HG03097 (cell line): Measurements from ENCODE around the gene COPS8.

Experiments used
- ATAC-seq: cut with Tn5 transposase; IDR thresholded peaks from one replicate; pipeline ENCODE4 v1.9.1; 2021; ENCODE audit not compliant: unreplicated experiment, low FRiP score

The COPS8 gene

DNA sequence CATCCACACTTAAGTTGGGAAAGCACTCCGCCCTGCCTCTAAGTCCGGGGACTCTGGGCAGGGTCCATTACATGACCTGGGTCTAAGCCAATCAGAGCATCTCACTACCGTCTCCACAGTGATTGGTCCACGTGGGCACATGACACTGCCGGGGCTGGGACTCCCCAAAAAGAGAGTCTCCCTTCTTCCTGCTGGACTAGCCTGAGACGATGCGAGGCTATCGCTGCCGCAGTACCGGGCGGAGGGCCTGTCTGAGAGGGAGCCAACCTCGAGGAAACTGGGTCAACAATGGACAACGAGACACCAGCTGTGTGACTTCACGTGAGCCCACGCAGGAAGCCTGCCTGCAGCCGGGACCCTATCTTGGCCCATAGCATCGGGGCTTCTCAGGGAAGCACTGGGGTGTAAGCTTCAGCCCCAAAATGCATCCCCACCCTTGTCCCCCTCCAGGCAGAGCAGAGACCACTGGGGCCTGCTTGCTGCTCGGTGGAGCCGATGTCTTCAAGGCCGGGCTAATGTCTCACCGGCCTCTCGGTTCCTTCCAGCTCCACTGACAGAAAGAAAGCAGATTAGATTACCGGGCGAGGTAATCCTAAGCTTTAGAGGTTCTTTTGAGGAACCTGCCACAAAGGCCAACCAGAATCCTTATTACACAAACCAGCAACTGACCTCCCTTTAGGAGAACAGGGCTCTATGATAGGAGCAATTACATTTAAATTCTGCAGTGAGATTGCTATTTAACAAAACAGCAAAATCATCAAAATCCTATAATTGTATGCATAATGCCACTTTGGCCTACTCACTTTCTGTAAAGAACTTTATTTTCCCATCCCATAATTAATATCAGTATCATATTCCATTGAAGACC, 21.3 kb upstream of the COPS8 start:
- ATAC-seq, result no peak

GRCh38 chr2:237065071-237065377, 20.7 kb upstream of the COPS8 start:
- no peak for ATAC-seq

DNA sequence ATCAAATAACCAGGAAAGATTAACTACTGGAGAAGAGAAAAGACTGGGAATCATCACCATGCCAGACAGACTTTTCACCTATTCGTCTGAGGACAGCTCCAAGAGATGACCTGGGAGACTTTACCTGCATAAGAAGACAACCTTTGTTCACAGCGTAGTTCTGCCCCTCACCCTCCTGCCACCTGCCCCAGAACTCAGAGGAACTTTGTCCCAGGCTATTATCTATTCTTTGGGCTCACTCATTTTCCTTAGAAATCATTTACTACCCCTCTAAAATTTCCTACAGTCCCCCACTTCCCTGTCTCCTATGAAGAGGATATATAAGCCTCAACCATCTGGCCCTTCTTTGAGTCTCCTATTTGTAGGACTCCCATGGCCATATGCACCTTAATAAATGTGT, 19.3 kb upstream of the COPS8 start:
- ATAC-seq, result no peak

DNA sequence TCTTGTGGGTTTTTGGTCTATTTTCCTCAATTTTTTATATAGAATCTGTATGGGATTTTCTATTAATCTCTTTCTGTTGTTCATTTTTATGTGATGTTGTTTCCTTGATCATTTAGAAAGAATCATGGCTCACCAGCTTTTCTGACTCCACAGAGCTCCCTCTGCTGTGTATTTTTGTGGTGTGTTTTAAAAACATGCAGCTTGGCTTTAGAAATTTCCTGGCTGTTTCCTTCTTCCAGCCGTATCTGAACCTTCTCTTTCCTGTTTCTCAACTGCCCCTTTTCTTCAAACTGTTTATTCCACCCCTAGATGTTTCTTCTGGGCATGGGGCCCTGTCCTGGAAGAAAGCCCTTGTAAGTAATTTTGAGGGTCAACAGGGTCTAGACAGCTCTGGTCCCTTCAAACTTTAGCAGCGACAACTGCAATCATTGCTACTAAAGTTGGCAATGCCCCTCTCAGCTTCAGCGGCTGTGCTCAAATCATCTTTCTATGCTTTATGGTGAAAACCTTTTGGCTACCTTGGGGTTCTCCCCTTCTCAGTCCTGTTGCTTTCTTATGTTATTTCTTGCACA, 17.6 kb upstream of the COPS8 start:
- no peak for ATAC-seq

DNA sequence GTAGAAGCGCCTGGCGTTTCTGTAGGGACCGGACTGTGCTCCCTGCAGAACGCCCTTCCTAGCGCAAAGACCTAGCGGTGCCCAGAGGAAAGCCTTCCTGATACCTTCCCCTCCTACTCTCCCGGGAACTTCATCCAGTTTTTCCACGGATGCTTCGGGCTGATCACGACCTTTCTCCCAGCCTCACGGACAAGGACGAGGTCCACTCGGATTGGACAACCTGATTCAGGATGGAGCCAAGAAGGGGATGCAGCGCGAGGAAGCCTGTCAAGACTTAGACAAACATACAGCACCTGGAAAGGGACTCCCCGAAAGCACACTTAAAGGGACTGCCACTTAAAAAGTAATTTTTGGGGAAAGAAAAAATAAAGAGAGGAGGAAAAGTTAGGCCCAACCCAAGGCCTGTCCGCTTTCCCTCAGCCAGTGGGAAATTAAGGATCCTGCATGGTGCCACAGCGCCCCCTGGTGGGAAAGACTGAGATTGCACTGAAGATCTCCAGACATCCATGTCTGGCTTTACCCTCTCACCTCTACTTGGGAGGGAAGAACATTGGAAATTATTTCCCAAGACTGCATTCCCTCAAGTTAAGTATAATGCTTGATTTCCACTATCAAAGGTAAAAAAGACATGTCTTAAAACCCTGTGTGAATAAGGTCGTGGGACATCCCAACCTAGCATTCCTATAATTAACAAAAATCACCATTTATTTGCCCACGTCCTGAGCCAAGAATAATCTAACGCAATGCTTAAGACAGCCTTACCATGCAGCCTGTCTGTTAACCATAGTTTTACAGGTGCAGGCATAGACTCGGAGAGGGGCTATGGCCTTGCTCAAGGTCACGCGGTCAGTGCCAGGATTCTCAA, 13.4 kb upstream of the COPS8 start:
- ATAC-seq, result no peak

DNA sequence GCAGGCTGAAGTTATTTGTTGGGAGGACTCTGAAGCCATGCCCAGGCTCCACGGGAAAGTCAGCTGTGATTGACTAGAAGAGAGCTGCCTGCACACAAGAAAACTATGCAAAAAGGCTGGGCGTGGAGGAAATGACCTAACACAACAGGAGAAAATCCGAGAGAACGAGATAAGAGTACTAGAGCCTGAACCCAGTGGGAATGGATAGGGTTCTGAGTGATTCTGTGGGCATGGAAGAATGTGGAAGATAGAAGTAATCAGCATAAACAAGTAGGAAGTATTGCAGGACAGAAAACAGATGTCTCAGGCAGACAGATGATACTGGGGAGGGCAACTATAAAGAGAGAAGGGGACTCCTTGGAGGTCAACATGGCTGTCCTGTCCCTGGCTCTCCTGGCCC, 12.1 kb upstream of the COPS8 start:
- no peak for ATAC-seq

GRCh38 chr2:237074211-237074993, 11.3 kb upstream of the COPS8 start:
- ATAC-seq, result no peak

DNA sequence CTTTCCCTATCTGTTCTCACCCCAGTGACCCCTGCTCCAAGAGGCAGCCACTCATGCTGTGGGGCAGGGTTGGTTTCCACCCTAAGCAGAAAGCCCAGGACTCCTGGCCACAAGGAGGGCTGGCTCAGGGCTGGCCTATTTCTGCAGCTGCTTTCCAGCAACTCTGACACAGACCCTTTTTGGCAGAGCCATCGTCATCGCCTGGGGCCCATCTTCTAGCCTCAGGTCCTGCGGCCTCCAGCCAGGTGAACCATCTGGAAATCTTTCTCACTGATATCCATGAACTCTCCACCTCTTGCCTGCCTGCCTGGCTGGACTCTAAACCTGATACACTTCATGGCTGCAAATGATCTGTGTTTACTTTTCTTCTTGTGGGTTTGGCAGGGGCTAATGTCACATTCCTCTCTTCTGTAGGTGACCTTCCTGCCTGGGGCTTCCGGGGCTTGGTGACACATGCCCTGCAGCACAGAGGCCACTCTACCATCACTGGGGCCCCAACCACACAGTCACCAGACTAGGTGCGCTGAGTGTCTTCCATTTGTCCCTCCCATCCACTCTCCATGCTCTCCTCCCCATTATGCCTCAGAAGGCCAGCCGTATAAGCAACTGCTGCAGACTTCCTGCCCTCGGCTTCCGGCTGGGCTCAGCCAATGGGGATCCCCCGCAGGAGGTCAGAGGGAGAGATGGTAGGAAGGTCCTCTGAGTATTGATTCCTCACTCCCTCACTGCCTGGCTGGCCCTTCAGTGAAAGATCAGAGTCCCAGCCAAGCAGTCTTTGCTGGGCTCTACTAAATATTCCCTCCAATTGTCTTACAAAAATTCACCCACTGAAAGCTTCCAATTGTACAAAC, 9.7 kb upstream of the COPS8 start:
- ATAC-seq, result no peak

DNA sequence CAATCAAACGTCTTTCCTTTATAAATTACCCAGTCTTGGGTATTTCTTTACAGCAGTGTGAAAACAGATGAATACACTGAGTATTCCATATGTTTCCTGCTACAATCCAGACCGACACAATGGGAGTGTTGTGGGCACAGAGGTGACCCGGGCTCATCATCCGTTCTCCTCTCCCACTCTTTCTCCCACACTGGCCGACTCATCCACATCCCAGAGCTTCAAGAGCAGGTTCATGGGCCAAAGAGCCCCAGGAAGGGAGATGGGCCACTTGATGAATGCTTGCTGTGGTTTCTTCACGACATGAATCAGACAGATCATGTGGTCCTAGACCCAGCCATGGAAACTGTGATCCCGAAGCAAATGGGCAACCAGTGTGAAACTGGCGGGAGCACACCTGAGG, 4.1 kb upstream of the COPS8 start:
- no peak for ATAC-seq

DNA sequence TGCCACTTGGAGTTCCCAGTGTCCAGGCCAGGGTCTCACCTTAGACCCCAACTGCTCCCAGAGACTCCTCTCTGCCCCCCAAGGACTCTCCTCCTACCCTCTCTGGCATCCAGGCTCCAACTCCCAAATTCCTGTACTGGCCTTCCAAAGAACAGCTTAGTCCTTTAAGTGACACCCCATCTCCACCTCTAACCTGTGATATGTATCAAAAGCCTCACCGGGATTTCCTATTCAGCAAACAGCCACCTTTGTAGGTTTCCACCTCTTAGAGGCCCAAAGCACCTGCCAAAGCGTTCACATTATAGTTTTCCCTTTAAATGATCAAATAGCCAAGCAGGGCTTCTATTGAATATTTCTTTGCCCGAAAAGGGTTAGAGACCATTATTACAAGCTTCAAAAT, 2.7 kb upstream of the COPS8 start:
- ATAC-seq, result no peak

DNA sequence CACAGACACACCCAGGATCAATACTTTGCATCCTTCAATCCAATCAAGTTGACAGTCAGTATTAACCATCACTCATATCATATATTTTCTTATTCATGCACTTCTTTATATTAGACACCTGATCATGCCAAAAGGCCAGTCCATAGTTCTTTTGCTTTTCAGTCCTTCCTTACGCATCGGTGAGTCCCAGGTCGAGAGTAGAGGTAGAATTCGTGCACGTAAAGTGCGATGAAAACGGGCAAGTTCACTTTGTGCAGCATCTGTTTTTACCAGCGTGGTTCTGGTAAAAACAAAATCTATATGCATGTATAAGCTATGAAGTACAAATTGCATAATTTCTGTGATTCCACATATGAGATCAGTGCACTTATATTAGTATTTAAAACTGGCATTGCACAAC, 1.2 kb upstream of the COPS8 start:
- no peak for ATAC-seq

DNA sequence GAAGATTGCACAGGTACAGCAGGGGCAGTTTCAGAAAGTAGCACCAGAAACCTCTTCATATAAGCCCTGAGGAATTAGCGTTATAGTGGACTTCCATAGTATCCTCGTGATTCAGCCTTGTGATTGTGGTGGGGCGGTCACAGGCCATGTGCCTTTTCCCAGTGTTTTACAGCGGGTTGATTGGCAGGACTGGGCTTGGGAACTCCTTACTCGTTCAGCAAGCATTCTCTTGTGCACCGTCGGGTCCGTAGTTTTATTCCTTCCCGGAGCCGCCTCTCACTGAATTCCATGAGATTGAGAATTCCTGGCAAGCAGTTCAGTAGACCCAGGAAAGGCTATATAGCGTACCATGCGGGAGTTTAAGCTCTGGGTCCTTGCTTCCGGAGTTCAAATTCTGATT, 5.2 kb downstream of the COPS8 start:
- ATAC-seq, result no peak

- no peak for ATAC-seq
Observed at GRCh38 chr2:237091779-237092436, 6.2 kb downstream of the COPS8 start.

GRCh38 chr2:237092506-237092905, 6.8 kb downstream of the COPS8 start:
- no peak for ATAC-seq

DNA sequence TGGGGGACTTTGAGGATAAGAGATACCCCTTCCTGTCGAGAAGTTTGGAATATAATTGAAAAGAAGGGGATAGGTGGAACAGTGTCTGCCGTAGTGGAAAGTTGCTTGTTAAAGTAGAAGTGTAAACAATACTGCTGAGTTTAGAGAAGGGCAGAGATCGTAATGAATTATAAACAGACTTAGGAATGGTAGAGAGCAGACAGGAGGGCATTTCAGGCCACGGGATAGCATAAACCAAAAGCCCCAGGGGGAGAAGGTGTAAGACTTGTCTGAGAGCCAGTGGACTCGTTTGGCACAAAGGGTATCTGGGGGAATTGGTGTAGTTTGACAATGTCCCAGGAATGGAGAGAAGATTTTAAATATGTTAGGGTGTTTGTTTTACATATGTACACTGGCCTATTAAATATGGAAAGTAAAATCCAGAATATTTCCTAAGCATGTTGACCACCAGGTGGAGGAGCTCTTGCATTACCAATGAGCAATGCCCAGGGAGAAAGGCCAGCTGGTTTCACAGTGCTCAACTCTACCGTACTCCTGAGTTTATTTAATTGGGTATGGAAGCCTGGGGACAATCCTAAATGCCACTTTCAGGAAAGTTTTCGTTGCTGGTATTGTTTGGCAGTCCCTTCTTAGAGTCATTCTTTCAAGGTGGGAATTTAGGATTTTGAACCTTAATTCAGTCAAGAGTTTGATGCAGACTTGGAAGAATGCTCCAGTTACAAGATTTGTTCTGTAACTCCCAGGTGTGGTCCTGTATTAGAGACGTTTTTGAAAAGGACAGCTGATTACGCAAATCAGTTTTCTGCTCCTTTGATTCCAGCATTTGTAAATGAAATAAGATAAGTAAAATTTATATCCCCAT, 7.5 kb downstream of the COPS8 start:
- no peak for ATAC-seq

DNA sequence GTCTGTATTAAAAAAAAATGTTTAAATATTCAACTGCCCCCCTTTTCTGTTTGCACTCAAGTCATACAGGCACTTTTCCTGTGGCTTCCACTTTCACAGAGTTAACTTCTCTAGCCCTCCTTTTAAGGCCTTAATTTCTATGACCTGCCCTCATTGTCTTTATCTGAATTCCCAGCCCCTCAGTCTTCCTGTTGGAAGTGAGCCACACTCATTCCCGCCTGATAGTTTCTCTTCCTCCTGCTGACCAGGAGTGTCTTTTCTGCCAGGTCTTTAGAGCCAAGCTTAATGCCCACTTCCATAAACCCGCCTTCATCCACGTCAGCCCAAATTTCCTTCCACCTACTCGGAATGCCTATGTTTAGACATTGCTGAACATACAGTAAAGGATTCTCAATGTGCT, 10.5 kb downstream of the COPS8 start:
- ATAC-seq, result no peak

GRCh38 chr2:237096911-237097310, 11.2 kb downstream of the COPS8 start:
- no peak for ATAC-seq

- no peak for ATAC-seq
Observed at GRCh38 chr2:237097326-237097910, 11.7 kb downstream of the COPS8 start.
